ENCODE data around the gene ASB16. TPM values are rescaled to one million over a fixed set of nuclear protein-coding genes. Genes with fewer than 3 reads are reported as not detected.

ASB16 gene
- total RNA-seq, 4 donors from 2014 or later: not detected

GRCh38 chr17:44209786-44210341 is 39.4 kb downstream of the ASB16 start:
- no peak for TF ChIP-seq CTCF (IDR thresholded peaks at IDR 0.05; ENCODE audit: low read depth)

- no peak for TF ChIP-seq CTCF (IDR thresholded peaks at IDR 0.05; ENCODE audit: low read depth)
These were observed 40.1 kb downstream of the ASB16 start for GRCh38 chr17:44210342-44211192.

- TF ChIP-seq CTCF (IDR thresholded peaks at IDR 0.05; ENCODE audit: low read depth): no peak
These were observed 41.1 kb downstream of the ASB16 start for GRCh38 chr17:44211281-44212265.

GRCh38 chr17:44212507-44213402 is 42.3 kb downstream of the ASB16 start:
- no peak for TF ChIP-seq CTCF (IDR thresholded peaks at IDR 0.05; ENCODE audit: low read depth)

GRCh38 chr17:44213403-44214229 is 43.1 kb downstream of the ASB16 start:
- no peak for TF ChIP-seq CTCF (IDR thresholded peaks at IDR 0.05; ENCODE audit: low read depth)

GRCh38 chr17:44214230-44214494 is 43.7 kb downstream of the ASB16 start:
- TF ChIP-seq CTCF (IDR thresholded peaks at IDR 0.05; ENCODE audit: low read depth): no peak
